GM21526 (cell line): ENCODE measurements around the gene GRB14.
"Not testable (repeated sequence)": the region's sequence is repeated elsewhere in the genome, so short reads cannot be mapped to it uniquely, and the experiment has no call there.

ENCODE experiments used
- ATAC-seq: cut with Tn5 transposase; IDR thresholded peaks from one replicate; pipeline ENCODE4 v1.9.1; 2021; ENCODE audit warnings: moderate library complexity; ENCODE audit not compliant: unreplicated experiment, low FRiP score

Gene GRB14

DNA sequence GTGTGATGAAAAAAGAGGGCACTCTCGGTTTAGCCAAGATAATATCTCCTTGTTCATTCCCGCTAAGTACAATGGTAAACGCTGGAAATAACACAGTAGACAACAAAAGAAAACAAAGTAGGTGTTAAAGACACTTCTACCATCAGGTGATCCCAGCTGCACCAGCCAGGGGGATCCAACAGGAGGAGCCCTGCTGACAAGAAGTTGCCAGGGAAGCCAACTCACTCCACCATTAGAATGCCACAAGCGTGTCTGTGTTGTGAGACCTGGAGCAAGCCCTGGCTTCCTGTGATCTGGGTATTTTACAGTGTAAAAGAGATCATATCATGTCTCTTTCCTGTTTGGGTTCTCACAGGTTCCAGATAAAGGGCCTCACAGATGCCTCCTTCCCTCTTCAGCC lies 117.0 kb downstream of the GRB14 start:
- no peak for ATAC-seq

DNA sequence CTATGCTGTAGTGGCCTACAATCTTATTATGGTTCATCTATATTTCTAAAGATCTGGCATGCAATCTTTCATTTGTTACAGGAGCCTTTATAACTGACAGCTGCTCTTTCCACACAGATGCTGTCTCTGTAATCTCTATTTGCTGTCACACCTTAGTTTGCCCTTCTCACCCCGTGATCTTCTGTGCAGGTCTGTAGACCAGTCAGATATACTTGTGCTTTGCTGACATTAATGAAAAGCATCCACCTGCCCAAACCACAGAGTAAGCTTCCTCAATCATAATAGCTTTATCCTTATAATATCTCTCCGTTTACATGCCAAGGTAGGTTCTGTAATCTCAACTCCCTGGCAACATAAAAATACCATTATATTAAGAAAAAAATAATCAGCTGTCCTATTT lies 122.4 kb downstream of the GRB14 start:
- no peak for ATAC-seq

DNA sequence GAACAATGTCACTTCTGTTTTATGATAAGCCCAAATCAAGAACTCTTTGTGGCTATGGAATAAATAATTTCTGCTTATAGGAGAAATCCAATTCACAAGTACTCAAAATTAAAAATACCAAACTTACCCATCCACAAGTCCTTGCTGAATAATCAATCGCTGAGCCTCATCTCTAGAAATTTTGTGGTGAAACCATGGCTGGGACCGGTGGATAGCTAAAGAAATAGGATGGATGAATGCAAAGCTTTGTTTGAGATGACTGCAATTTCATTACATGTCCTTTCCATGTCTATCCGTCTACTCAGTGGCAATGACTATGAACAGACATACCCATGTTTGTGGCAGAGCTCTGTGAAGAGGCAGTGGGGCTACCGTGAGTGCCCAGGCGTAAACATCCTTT lies 124.4 kb downstream of the GRB14 start:
- no peak for ATAC-seq

DNA sequence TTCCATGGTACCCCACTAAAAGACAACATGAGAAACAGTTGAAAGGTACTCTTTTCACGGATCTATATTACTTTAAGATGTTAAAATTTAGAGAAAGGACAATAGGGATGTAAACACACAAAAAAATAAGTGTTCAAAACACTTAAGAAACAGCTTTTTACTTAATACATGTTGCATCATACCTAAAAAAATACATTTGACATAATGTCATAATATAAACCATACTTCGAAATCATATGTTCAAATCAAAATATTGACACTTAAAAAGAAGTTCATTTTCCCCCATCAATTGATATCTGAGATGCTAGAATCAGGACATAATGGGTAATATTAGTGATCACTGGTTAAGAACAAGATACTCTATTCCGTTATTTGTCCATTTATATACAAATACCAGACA lies 124.9 kb downstream of the GRB14 start:
- no peak for ATAC-seq

DNA sequence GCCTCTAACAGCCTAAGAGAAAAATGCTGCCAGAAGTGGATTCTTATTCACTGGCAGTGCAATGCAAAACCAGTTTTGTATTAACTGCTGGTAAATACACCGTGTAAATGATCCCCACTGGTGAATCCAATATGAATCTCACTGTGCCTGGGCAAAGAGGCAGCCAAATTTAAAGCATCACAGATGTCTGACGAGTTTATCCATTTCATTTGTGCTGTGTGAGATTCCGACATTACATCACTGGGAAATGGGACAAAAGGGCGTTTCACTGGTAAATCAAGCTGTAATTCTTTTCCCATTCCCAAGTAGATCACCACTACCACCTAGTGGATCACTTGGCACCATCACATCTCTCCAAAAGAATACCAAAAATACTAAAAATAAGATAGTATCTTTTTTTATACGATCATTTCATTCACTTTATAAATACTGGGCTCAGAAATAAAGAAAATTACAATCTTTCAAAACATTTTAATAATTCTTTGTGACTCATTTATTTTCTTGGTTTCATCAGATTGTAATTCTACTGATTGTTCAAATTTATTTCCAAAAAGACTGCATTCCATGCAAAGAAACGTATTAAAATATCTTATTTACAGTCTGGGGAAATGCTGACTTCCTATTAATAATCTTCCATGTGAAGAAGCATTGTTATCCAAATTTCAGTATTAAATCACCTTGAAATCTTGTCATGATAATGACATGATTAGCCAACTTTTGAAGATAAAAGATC lies 125.6 kb downstream of the GRB14 start:
- no peak for ATAC-seq

DNA sequence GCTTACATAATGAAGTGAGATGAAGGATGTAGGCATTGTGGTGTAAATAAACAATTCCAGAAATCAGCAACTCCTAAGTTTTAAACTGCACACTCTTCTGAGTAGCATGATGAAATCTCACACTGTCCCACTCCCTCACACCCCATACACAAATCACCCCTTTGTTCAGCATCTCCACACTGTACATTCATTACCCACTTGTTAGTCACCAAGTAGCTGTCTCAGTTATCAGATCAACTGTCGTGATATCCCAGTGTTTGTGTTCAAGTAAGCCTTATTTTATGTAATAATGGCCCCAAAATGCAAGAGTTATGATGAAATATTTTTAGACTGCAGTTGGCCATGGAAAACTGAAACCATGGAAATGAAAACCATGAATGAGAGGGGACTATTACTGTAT lies 135.7 kb downstream of the GRB14 start:
- ATAC-seq, result no peak

DNA sequence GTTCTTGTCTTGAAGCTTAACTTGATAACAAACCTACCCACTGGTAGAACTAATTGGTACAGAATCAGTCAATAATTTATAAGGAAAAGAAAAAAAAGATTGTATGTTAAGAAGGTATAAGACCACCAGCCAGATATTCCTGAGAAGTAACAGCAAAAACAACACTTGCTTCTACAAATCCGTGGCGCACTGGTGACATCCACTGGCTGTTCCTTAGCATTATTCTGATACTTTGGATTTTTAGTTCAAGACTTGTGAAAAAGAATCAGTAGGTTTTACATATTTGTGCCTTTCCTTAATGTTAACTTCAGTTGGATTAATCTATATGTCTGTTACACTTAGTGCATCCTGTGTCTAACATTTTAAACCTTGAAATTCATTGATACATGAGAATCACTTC lies 141.8 kb downstream of the GRB14 start:
- ATAC-seq, result no peak

DNA sequence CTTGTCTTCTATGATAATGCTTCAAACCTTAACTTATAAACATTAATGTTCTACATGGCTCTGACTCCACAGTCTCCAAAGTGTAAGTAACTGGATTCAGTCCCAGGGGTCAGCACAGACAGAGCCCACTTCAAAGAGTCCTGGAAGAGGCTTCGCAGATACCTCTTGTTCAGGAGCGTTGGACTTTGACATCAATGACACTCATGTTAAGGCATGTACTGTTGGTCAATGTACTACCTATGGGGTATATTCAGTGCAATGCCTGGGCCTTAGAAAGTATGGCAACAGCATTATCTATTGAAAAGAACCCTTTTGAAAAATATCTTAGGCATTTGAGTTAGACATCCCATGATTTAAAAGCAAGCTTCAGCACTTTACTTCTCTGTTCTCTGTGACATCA lies 143.1 kb downstream of the GRB14 start:
- no peak for ATAC-seq

DNA sequence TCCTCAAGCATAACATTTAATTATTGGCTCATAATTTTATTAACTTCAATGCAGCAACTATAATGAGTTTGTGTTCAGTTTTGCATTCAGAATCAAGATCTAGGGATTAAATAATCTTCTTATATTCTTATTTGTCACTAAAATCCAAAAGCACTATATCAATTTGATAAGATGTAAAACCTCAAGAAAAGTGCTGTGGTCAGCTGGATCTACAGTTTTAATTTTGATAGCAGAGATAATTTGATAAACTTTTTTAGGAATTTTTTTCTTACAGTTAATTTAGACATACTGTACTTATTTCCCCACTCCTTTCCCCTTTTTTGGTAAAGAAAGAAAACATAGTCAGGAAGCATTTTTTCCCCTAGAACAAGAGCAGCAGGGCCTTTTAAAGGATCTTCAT lies 146.4 kb downstream of the GRB14 start:
- no peak for ATAC-seq

DNA sequence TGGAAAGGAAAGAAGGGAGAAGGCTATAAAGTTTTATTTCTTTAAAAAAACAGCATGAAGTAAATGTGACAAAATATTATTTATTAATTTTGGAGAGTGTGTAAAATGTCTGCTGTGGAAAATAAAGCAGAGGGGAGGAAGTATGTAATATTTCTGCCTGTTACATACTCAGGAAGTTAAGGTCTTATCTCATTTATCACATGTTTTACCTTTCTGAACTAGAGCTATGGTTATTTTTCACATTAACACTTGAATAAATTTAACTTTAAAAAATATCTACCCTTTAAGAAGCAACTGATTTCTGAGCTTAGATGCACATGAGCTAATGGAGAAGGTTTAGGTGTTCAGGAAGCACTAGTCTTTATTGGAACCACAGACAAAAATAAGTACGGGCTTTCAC lies 148.3 kb downstream of the GRB14 start:
- no peak for ATAC-seq

DNA sequence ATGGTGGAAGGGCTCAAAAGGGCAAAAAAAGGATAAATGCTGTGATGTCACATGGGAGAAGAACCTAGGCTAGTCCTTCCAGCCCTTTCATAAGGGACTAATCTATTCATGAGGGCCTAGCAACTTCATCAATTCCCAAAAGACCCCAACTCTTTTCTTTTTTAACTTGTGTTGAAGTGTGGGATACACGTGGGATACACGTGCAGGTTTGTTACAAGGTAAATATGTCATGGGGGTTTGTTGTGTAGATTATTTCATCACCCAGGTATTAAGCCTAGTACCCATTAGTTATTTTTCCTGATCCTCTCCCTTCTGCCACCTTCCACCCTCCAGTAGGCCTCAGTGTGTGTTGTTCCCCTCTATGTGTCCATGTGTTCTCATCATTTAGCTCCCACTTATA lies 156.2 kb downstream of the GRB14 start:
- ATAC-seq, result not testable (repeated sequence)

DNA sequence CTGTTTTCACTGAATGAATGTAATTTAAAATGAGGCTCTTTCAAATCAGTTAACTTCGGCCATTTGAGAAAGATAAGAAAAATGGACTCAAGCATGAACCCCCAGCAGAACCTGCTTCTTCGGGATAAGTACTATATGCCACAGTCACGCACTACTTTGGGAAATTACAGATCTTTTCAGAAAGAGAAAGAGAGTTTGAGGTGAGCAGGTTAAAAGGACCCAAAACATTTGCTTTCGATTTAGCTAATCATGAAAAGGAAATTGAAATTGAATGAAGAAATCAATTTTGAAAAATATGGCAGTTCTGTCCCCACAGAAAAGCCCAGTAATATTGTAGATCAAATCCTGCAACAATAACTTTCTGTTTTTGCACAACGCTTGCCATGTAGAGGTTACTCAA lies 156.9 kb downstream of the GRB14 start:
- ATAC-seq, result no peak

DNA sequence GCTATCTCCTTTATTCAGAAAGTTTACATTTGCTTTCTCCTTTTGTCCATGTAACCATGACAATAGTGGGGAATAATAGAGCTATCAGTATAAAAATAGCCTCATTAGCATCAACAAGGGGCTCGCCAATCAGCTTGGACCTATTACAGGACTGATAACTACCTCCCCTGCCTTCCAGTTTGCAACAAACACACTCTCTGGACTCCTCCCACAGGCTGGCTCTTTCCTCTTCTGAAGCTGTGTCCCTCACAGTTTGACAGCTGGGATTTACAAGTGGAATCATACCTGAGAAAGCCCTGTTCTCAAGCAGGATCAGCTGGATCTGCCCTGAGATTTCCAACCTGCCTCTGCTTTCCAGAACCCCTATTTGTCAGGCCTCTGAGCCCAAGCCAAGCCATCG lies 162.5 kb downstream of the GRB14 start:
- ATAC-seq, result no peak

DNA sequence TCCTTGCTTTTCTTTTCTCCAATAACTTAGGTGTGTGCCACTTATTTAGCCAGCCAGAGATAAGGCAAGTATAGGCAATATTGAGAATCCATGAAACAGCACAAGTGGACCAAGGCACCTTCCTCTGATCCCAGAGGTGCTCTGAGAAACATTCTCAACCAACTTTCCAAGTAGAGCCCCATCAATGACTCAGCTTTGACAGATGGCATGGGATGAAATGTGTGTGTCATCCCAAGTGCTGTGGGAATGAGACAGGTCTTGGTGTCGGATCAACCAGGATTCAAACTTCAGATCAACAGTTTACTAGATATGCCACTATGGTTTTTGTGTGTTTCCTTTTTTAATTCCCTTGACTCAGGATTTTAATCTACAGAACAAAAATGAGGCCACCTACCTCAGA lies 164.0 kb downstream of the GRB14 start:
- no peak for ATAC-seq

DNA sequence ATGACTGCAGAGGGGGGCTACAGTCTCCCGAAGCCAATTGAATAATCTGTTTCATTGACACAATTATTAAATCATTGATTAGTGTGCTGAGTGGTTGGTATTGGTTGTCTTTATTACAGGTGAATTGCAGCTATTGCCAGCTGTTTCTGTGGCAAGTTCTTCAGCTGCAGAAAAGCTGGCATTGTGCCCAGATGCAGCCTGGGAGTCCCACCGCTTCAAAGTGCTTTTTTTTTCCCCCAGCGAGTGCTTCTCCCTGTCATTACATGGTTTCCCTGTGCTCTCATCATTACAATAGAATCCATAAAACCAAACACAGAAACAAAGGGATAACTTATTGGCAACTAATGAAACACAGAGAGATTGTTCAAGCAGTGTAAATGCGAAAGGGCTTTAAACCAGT lies 164.7 kb downstream of the GRB14 start:
- no peak for ATAC-seq

DNA sequence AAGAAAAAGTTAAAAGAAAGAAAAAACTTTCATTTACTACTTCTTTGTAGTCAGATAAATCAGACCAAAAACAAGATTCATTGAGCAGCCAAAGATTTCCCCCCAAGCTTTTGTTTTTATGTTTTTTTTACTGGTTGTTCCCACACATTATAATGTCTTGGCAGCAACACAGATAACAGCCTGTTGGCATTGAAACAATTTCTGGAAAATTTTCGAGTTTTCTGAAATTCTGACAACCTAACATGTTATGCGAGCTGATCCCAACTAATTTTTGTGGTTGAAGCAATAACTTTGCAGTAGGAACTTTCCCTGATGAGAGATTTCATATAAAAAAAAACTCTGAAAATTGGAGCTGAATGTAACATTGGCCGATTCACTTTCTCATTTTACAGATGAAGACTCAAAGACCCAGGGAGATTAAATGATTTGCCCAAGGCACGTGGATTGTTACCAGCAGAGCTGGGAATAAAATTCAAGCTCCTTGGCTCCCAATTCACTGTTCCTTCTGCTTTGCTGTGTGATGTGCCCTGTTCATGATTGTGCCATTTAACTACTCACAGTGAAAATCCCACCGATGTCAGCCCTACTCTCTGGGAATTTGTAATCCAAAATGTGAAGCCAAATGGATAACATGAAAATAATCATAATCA lies 167.5 kb downstream of the GRB14 start:
- ATAC-seq, result no peak

DNA sequence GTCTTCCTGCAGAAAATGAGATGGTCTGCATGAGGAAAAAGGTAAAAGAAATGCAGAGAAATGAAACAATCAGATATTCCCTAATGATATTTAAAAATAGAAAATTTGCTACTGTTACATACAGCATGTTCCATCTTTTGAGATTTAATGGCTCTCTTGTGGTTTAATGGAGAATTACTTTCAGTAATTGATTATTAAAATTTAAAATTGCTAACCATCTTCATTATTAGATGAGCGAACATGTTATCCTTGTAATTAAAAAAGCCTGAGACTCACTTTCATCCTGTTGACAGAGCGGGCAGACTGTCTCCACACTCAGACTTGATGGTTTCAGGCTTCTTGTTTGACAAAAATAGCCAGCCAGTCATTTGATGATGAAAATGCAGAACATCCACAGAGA lies 171.0 kb downstream of the GRB14 start:
- no peak for ATAC-seq

DNA sequence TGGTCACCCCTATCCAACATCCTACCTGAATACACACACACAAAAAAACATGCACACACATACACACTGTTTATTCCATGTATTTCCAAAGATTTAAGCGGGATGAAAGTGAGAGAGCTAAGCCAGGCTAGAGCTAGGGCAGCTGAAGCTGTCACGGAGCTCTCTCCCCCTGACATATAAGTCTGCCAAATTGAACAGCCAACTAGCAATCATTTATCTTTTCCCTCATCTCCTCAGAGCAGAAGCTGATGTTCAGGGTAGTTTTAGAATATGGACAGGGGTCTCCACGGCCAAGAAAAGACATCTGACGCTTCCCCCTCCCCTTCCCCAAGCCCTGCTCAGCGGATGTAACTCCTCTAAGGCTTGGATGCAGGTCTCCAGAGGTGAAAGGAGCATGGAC lies 171.6 kb downstream of the GRB14 start:
- ATAC-seq, result no peak

DNA sequence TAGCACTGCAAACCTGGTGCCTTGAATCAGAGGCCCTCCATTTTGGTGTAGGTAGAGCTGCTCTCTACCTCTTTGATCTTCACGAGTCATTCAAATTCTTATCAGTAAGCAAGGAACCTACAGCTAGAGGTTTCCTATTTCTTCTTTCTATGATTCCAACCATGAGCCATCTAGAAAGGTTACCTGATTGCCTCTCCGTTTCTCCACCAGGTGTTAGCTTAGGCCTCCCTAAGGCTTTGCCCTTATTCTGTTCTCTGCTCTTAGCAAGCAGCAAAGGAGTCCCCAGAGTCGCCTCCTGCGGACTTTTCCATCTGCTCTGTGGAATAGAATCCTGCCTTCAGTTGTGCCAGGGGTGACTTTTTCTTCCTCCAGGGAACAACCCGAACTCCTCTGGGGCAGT lies 173.6 kb downstream of the GRB14 start:
- ATAC-seq, result no peak
